Measurements from ENCODE around the gene MEPE. TPM values are rescaled to one million over a fixed set of nuclear protein-coding genes. Genes with fewer than 3 reads are reported as not detected.

The MEPE gene
- total RNA-seq, 1 donor from 2014 or later, result not detected

DNA sequence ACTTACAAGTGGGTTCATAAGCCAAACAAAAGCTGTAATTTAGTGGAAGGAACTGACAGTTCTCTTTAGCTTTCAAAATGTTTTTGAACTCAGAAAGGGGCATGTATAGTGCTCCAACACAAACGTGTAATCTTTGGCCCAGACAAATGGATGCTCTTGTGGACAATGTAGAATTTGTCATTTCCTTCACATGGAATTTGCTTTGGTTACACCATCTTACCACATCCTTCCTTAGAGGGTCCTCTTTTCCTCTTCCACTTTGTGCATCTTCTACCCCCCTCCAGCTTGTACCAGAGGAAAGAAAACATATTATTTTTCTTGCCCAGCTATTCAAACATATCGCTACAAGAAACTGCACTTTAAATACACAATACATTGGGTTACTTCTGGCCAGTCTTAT lies 42.4 kb downstream of the MEPE start:
- Histone ChIP-seq H3K36me3 (ENCODE audit: control insufficient read depth, insufficient read depth, low read length) (no peaks in the 10 kb centered on the region), H3K4me3 (ENCODE audit: low read depth, low read length) (no peak overlapping the region), H3K27me3 (ENCODE audit: control insufficient read depth, insufficient read depth, low read length) (no peaks in the 10 kb centered on the region)
- TF ChIP-seq, protein P1, sequence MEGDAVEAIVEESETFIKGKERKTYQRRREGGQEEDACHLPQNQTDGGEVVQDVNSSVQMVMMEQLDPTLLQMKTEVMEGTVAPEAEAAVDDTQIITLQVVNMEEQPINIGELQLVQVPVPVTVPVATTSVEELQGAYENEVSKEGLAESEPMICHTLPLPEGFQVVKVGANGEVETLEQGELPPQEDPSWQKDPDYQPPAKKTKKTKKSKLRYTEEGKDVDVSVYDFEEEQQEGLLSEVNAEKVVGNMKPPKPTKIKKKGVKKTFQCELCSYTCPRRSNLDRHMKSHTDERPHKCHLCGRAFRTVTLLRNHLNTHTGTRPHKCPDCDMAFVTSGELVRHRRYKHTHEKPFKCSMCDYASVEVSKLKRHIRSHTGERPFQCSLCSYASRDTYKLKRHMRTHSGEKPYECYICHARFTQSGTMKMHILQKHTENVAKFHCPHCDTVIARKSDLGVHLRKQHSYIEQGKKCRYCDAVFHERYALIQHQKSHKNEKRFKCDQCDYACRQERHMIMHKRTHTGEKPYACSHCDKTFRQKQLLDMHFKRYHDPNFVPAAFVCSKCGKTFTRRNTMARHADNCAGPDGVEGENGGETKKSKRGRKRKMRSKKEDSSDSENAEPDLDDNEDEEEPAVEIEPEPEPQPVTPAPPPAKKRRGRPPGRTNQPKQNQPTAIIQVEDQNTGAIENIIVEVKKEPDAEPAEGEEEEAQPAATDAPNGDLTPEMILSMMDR (IDR thresholded peaks at IDR 0.05; ENCODE audit: insufficient read depth, low read length, severe bottlenecking), result no peak
- FAIRE-seq (no peak), DNase-seq (ENCODE audit: low read depth) (no peak)

DNA sequence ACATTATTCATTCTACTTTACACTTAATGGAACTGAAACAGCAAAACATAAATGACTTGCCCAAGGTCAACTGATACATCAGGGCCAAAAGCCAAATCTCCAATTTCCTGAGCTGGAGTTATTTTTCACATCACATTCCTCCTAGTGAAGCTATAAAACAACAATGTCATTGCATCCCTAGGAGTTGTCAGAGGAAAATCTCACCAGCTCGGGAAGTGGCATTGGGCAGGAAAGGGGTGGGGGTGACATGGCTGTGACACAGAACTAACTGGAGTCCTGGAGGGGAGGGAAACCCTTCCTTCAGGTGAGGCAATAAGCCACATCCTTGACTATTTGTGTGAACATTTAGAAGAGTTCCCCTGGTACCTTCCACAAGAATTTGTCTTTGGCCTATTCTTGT lies 47.3 kb downstream of the MEPE start:
- no peak overlapping the region for H3K4me3 ChIP-seq (ENCODE audit: low read depth, low read length)
- DNase-seq (ENCODE audit: low read depth), result no peak
- FAIRE-seq, result no peak
- no peaks in the 10 kb centered on the region for H3K36me3 ChIP-seq (ENCODE audit: control insufficient read depth, insufficient read depth, low read length)
- TF ChIP-seq, protein P1 (IDR thresholded peaks at IDR 0.05; ENCODE audit: insufficient read depth, low read length, severe bottlenecking), result no peak
- no peaks in the 10 kb centered on the region for H3K27me3 ChIP-seq (ENCODE audit: control insufficient read depth, insufficient read depth, low read length)

DNA sequence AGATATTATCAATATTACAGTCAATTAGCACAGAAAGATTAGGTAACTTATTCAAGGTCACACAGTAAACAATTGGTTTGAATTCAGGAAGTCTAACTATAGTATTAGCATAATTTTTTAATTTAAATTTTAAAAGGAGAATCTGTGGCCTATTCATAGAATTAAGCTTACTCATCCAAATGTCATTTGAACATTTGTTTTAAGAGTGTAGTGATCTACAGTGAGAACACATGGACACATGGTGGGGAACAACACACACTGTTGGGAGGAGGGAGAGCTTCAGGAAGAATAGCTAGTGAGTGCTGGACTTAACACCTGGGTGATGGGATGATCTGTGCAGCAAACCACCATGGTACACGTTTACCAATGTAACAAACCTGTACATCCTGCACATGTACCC lies 48.3 kb downstream of the MEPE start:
- TF ChIP-seq, protein P1 (IDR thresholded peaks at IDR 0.05; ENCODE audit: insufficient read depth, low read length, severe bottlenecking), result no peak
- no peaks in the 10 kb centered on the region for H3K36me3 ChIP-seq (ENCODE audit: control insufficient read depth, insufficient read depth, low read length)
- no peak overlapping the region for H3K4me3 ChIP-seq (ENCODE audit: low read depth, low read length)
- no peaks in the 10 kb centered on the region for H3K27me3 ChIP-seq (ENCODE audit: control insufficient read depth, insufficient read depth, low read length)
- FAIRE-seq (no peak), DNase-seq (ENCODE audit: low read depth) (no peak)

DNA sequence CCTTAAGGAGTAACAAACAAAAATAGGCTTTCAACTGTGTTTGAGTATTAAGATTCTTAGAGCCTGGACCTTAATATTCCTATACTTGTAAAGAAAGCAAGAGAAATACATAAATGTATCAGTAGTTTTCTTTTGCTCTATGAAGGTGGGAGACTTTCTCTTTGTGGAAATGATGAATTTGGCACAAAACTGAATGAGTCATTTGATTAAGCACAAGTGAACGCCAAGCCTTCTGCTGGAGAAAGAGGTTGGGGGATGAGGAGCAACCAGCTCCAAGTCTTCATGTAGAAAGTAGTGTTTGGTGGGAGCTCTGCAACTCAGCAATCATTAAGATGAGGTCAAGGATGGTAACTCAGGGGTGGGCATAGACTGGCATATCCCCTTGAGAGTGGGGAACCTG lies 49.6 kb downstream of the MEPE start:
- no peak overlapping the region for H3K4me3 ChIP-seq (ENCODE audit: low read depth, low read length)
- no peak for FAIRE-seq
- no peaks in the 10 kb centered on the region for H3K36me3 ChIP-seq (ENCODE audit: control insufficient read depth, insufficient read depth, low read length)
- no peak for DNase-seq (ENCODE audit: low read depth)
- TF ChIP-seq, protein P1 (IDR thresholded peaks at IDR 0.05; ENCODE audit: insufficient read depth, low read length, severe bottlenecking), result no peak
- no peaks in the 10 kb centered on the region for H3K27me3 ChIP-seq (ENCODE audit: control insufficient read depth, insufficient read depth, low read length)

DNA sequence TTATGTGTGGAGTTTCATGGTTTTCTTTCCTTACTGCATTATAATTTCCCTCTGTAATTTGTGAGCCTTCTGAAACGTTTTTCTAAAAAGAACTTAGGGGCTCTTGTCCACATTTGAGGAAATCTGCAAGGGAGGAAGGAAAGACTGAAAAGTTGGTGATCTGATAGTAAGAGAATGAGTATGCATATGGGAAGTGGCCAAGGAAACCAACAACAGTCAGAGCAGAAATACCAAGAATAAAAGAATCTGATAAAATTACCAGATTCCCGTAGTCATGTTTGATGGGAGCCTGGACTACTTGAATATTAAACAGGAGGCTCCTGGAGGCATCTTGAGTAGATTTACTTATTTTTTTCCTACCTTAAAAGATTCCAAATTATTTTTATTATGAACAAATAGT lies 50.1 kb downstream of the MEPE start:
- no peak for FAIRE-seq
- H3K36me3 ChIP-seq (ENCODE audit: control insufficient read depth, insufficient read depth, low read length), result no peaks in the 10 kb centered on the region
- H3K27me3 ChIP-seq (ENCODE audit: control insufficient read depth, insufficient read depth, low read length), result no peaks in the 10 kb centered on the region
- TF ChIP-seq, protein P1 (IDR thresholded peaks at IDR 0.05; ENCODE audit: insufficient read depth, low read length, severe bottlenecking), result no peak
- DNase-seq (ENCODE audit: low read depth), result no peak
- no peak overlapping the region for H3K4me3 ChIP-seq (ENCODE audit: low read depth, low read length)

DNA sequence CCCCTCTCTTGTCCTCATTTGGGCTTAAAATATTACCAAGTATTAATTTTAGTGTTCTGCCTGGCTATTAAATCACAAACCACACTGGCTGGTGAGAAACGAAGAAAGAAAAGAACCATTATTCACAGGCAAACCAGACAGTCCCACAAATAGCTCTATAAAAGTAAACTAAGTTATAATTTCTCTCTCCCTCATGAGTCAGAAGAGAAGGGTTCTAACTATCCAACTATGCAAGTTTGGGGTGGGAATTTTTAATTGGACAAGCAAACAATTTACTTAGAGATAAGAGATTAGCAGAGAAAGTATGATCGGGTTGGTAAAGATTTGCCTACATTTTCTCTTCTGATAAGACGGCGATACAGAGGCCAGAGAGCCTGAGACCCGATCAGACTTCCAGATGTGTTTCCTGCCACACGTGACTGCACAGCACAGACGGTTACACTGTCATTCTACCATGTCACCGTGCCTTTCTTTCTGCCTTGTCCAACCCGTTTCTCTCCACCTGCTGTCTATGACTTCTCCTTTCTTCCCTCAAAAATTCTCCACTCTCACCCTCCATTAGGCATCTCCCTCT lies 52.3 kb downstream of the MEPE start:
- DNase-seq (ENCODE audit: low read depth) (no peak), FAIRE-seq (no peak)
- H3K36me3 ChIP-seq (ENCODE audit: control insufficient read depth, insufficient read depth, low read length), result no peaks in the 10 kb centered on the region
- H3K27me3 ChIP-seq (ENCODE audit: control insufficient read depth, insufficient read depth, low read length), result no peaks in the 10 kb centered on the region
- TF ChIP-seq, protein P1 (IDR thresholded peaks at IDR 0.05; ENCODE audit: insufficient read depth, low read length, severe bottlenecking), result no peak
- H3K4me3 ChIP-seq (ENCODE audit: low read depth, low read length), result no peak overlapping the region
